A673 (cell line): ENCODE results near the gene DNAJB12. TPM values are rescaled to one million over a fixed set of nuclear protein-coding genes. Genes with fewer than 3 reads are reported as not detected.
"Not testable (repeated sequence)": the region's sequence is repeated elsewhere in the genome, so short reads cannot be mapped to it uniquely, and the experiment has no call there.

Experiments used
- BruUV-seq: library from RNA; stranded (reverse); fragments of 400-500 nt; replicated peaks from 2 replicates; lab custom pipeline; 2021; lab: Mats Ljungman, UMichigan
- CTCF ChIA-PET: fragments of 300-600 bp; sonication (Branson Sonifier 250); formaldehyde crosslinking; loops from one replicate; lab custom pipeline; 2022; ENCODE audit warnings: antibody characterized with exemption; lab: Charles Lee
- POLR2A ChIA-PET: fragments of 300-600 bp; sonication (Branson Sonifier 250); formaldehyde crosslinking; loops from one replicate; lab custom pipeline; 2022; ENCODE audit warnings: antibody characterized with exemption; ENCODE audit not compliant: low non-redundant PET; lab: Charles Lee
- DNase-seq: peaks from one replicate; pipeline ENCODE4 v3.0.0-alpha.2; 2015; ENCODE audit warnings: low spot score
- H3K27ac ChIP-seq: fragments of 200-600 bp; sonication (generic); 2 replicates; pipeline ENCODE4 v1.5.1; 2016; ENCODE audit warnings: mixed run types, low read depth, mild to moderate bottlenecking, mixed read lengths, antibody characterized with exemption, low read length; ENCODE audit not compliant: poor library complexity, severe bottlenecking
- H3K27me3 ChIP-seq: fragments of 200-600 bp; sonication (generic); replicated peaks from 2 replicates; pipeline ENCODE4 v1.6.1; 2017; ENCODE audit warnings: mixed run types, low read depth, mild to moderate bottlenecking, mixed read lengths, antibody characterized with exemption, low read length; ENCODE audit not compliant: insufficient read depth, poor library complexity
- H3K36me3 ChIP-seq: fragments of 200-600 bp; sonication (generic); 2 replicates; pipeline ENCODE4 v1.6.1; 2016; ENCODE audit warnings: mixed run types, mild to moderate bottlenecking, mixed read lengths, antibody characterized with exemption, low read length; ENCODE audit not compliant: insufficient read depth, poor library complexity, severe bottlenecking
- H3K4me1 ChIP-seq: fragments of 200-600 bp; sonication (generic); 2 replicates; pipeline ENCODE4 v1.6.1; 2017; ENCODE audit warnings: mixed run types, mild to moderate bottlenecking, mixed read lengths, antibody characterized with exemption, low read length; ENCODE audit not compliant: insufficient read depth, poor library complexity, severe bottlenecking
- H3K4me3 ChIP-seq: fragments of 200-600 bp; sonication (generic); 2 replicates; pipeline ENCODE4 v1.5.1; 2016; ENCODE audit warnings: low read depth, mixed run types, mild to moderate bottlenecking, mixed read lengths, low read length; ENCODE audit not compliant: poor library complexity, severe bottlenecking
- H3K9me3 ChIP-seq: fragments of 200-600 bp; sonication (generic); 2 replicates; pipeline ENCODE4 v1.6.1; 2016; ENCODE audit warnings: mixed run types, low read depth, mild to moderate bottlenecking, mixed read lengths, antibody characterized with exemption, low read length; ENCODE audit not compliant: poor library complexity, severe bottlenecking
- EZH2 ChIP-seq: fragments of 200-600 bp; sonication (generic); IDR thresholded peaks from 2 replicates; pipeline ENCODE4 v1.6.1; 2017; ENCODE audit warnings: borderline replicate concordance, low read depth, mild to moderate bottlenecking, mixed read lengths, antibody characterized with exemption, low read length; ENCODE audit not compliant: poor library complexity, severe bottlenecking
- intact Hi-C: fragments of 100-400 bp; cut with micrococcal nuclease; formaldehyde crosslinking; loops from one replicate; pipeline ENCODE4 v1.10.0; 2022; ENCODE audit not compliant: unreplicated experiment
- total RNA-seq: library from RNA; stranded (reverse); gene quantifications from 2 replicates; pipeline ENCODE4 v1.2.3, GENCODE V29; 2021
- TF ChIP-seq, protein P1 (sequence below): fragments of 300-800, 200-600 bp; sonication (generic); conservative IDR thresholded peaks from 2 replicates; pipeline ENCODE4 v1.5.1; 2017; ENCODE audit warnings: low read depth, mild to moderate bottlenecking, antibody characterized with exemption, low read length, moderate library complexity, mixed read lengths

DNAJB12 gene
- total RNA-seq, 1 experiment from 2014 or later, result 29.5 TPM

DNA sequence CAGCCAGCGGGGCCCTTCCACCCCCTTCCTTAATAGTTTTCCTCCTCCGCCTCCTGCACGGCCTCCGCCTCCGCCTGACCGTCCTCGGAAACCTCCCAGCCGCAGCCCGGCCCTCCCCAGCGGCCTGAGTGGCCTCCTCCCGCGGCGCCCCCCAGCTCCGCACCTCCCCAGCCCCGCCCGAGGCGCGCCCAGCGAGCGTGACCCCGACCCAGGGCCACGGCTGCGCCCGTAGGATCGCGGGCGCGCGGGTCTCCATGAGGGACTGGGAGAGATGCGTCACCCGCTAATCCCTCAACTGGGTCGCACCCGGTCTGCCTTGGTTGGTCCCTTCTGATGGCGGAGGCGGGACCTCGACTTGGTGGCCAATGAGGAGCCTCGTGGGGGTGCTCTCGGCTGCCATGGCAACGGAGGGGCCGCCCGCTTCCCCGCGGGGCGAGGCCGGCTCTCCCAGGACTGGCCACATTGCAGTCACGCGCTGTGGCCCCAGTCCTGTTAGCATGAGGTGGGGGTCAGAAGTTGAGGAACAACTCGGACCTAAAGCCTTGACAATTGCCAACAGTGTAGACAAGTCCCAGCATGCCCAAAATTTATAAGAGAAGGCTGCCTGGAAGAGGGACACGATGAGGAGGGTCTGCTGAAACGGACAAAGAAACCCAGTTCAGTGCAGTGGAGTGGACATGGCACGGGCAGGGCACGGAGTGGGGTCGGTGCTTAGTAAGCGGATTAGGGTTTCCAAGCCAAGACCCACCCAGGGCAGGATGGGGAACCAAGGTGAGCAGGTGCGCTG is 56.7 kb downstream of the DNAJB12 start:
- CTCF ChIA-PET, result no interaction called here

DNA sequence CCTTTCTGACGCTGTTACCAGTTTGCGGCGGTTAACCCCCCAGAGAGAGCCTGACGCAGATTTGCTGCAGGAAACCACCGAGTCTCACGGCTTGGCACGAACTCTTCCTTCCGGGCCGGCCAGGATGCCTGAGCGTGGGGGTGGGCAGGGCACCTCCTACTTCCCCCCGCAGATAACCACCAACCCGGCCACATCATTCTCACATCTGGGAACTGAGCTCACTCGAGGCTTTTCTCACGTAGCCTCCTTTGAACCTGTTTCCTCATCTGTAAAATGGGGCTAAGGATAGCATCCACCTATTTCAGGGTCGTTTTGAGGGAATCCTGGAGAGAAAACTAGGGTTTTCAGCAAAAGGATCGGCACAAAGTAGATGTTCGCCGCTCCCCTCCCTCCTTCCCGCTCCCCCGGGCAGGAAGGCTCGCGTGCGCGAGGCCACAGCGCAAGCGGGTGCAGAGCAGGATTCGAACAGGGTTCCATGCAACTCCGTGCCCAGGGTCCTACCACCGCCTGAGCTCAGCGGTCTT is 57.4 kb downstream of the DNAJB12 start:
- ChIA-PET POLR2A (interaction anchor here (0.9 to 1.3 kb wide), 2 partner anchors 24 kb away, joined by 5 to 9 read pairs; partner anchors contain the start of gene DDIT4), CTCF (interaction anchor here (0.6 kb wide), 1 partner anchor 1711 kb away, joined by 3 read pairs; no protein-coding TSS in a partner anchor)
- BruUV-seq, result TSS peak; percentile 80
- Histone ChIP-seq H3K27me3 (no peaks in the 10 kb centered on the region), H3K27ac (peak overlapping the region; percentile 98), H3K4me3 (peak overlapping the region; percentile 62), H3K4me1 (peaks cover 22% of the 10 kb centered on the region), H3K36me3 (no peaks in the 10 kb centered on the region), H3K9me3 (no peaks in the 10 kb centered on the region)
- DNase-seq, result peak; percentile 94
- TF ChIP-seq EZH2, result no peak
- TF ChIP-seq, protein P1, sequence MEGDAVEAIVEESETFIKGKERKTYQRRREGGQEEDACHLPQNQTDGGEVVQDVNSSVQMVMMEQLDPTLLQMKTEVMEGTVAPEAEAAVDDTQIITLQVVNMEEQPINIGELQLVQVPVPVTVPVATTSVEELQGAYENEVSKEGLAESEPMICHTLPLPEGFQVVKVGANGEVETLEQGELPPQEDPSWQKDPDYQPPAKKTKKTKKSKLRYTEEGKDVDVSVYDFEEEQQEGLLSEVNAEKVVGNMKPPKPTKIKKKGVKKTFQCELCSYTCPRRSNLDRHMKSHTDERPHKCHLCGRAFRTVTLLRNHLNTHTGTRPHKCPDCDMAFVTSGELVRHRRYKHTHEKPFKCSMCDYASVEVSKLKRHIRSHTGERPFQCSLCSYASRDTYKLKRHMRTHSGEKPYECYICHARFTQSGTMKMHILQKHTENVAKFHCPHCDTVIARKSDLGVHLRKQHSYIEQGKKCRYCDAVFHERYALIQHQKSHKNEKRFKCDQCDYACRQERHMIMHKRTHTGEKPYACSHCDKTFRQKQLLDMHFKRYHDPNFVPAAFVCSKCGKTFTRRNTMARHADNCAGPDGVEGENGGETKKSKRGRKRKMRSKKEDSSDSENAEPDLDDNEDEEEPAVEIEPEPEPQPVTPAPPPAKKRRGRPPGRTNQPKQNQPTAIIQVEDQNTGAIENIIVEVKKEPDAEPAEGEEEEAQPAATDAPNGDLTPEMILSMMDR, result no peak
- intact Hi-C loops, result no loop called here

More for the DNA sequence above, 56.7 kb downstream of the DNAJB12 start:
- BruUV-seq, result no TSS peak
- intact Hi-C loops, result no loop called here
- H3K27me3 ChIP-seq, result no peaks in the 10 kb centered on the region
- H3K4me3 ChIP-seq, result peak overlapping the region; percentile 62
- no peaks in the 10 kb centered on the region for H3K9me3 ChIP-seq
- no peaks in the 10 kb centered on the region for H3K36me3 ChIP-seq
- peak; percentile 99 for DNase-seq
- peak overlapping the region; percentile 98 for H3K27ac ChIP-seq
- no peak for TF ChIP-seq EZH2
- TF ChIP-seq, protein P1, result no peak
- POLR2A ChIA-PET, result interaction anchor here (0.9 to 1.3 kb wide), 2 partner anchors 23 to 24 kb away, joined by 5 to 9 read pairs; partner anchors contain the start of gene DDIT4
- peaks cover 22% of the 10 kb centered on the region for H3K4me1 ChIP-seq

DNA sequence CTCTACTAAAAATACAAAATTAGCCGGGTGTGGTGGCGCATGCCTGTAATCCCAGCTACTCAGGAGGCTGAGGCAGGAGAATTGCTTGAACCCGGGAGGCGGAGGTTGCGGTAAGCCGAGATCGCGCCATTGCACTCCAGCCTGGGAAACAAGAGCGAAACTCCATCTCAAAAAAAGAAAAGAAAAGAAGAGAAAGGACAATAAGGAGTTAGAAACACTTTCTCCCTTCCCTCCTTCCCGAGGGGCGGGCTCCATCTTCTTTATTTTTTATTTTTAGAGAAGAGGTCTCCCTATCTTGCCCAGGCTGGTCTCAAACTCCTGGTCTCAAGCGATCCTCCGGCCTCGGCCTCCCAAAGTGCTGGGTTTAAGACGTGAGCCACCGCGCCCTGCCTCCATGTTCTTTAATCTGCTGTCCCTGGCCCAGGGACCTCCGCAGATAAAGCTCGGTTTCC is 57.9 kb downstream of the DNAJB12 start:
- H3K36me3 ChIP-seq, H3K27me3 ChIP-seq, intact Hi-C loops, DNase-seq, BruUV-seq, H3K9me3 ChIP-seq: not testable (repeated sequence)
- peaks cover 22% of the 10 kb centered on the region for H3K4me1 ChIP-seq
- H3K27ac ChIP-seq, result peak overlapping the region; percentile 98
- POLR2A ChIA-PET, result interaction anchor here (0.7 to 1.3 kb wide), 3 partner anchors 23 to 24 kb away, joined by 5 to 9 read pairs (median 6); partner anchors contain the start of gene DDIT4
- CTCF ChIA-PET, result interaction anchor here (0.6 kb wide), 1 partner anchor 1712 kb away, joined by 3 read pairs; no protein-coding TSS in a partner anchor
- H3K4me3 ChIP-seq, result peak overlapping the region; percentile 62
